Kidney (tissue), 14 donors: ENCODE data around the gene PWWP2B. TPM values are rescaled to one million over a fixed set of nuclear protein-coding genes. Genes with fewer than 3 reads are reported as not detected.
A peak's percentile ranks its signal among the peaks of the same experiment; 100 is the strongest.

Source experiments
- DNase-seq, 5 donors: peaks; one replicate each; pipeline ENCODE4 v3.0.0-alpha.2; 2013 to 2020
- FAIRE-seq: peaks from 2 replicates; lab custom pipeline; 2012; peaks lifted over from hg19 to GRCh38; lab: Jason Lieb, UNC
- H3K27ac ChIP-seq, 2 donors: one replicate each; pipeline ENCODE4 v1.7.0; 2013; ENCODE audit warnings: low read depth in 2 of 2, low read length in 2 of 2, inconsistent platforms in 1 of 2
- H3K27me3 ChIP-seq: one replicate; pipeline ENCODE4 v1.7.1; 2013; ENCODE audit warnings: low read length, inconsistent platforms; ENCODE audit not compliant: control insufficient read depth, insufficient read depth
- H3K36me3 ChIP-seq, 3 donors: one replicate each; pipeline versions ENCODE4 v1.7.0 to v1.7.1; 2013; ENCODE audit warnings: low read length in 3 of 3, control low read depth in 1 of 3, inconsistent platforms in 1 of 3; ENCODE audit not compliant: insufficient read depth in 3 of 3, control insufficient read depth in 2 of 3
- H3K4me1 ChIP-seq, 3 donors: one replicate each; pipeline versions ENCODE4 v1.7.0 to v1.7.1; 2013; ENCODE audit warnings: low read length in 3 of 3, inconsistent platforms in 1 of 3, low read depth in 1 of 3; ENCODE audit not compliant: control insufficient read depth in 2 of 3, insufficient read depth in 2 of 3
- H3K4me3 ChIP-seq, 3 donors: one replicate each; pipeline versions ENCODE4 v1.7.0 to v1.8.1; 2013; ENCODE audit warnings: low read length in 3 of 3, control low read depth in 1 of 3, inconsistent platforms in 1 of 3
- H3K9ac ChIP-seq, 3 donors: one replicate each; pipeline versions ENCODE4 v1.7.0 to v1.7.1; 2013; ENCODE audit warnings: low read length in 3 of 3, control low read depth in 1 of 3, inconsistent platforms in 1 of 3
- H3K9me3 ChIP-seq, 3 donors: one replicate each; pipeline versions ENCODE4 v1.7.0 to v1.7.1; 2013; ENCODE audit warnings: low read length in 3 of 3, control low read depth in 1 of 3, inconsistent platforms in 1 of 3; ENCODE audit not compliant: control insufficient read depth in 2 of 3, insufficient read depth in 1 of 3
- intact Hi-C: fragments of 100-400 bp; cut with DNase I; formaldehyde crosslinking; loops from one replicate; pipeline ENCODE4 v1.11.1; 2022
- polyA plus RNA-seq: library from polyadenylated mRNA; stranded (reverse); fragments of 350-450 nt; fragmentation: Illumina TruSeq; extraction: RNeasy Lipid Tissue Mini Kit (QIAGEN cat#74804); gene quantifications from one replicate; pipeline ENCODE4 v1.2.3, GENCODE V29; 2014; ENCODE audit warnings: low read depth, low replicate concordance; ENCODE audit not compliant: insufficient read depth
- total RNA-seq: library from RNA; stranded (reverse); fragmentation: NEBNext Ultra II Directional; extraction: Animal tissue kit (Norgen Biotek cat#: 25700); gene quantifications from one replicate; pipeline ENCODE4 v1.2.1, GENCODE V29; 2021
- TF ChIP-seq, protein P1 (sequence below): IDR thresholded peaks from 3 replicates; pipeline ENCODE4 v1.5.1; 2012; ENCODE audit warnings: mild to moderate bottlenecking, moderate library complexity, borderline replicate concordance; ENCODE audit not compliant: insufficient read depth; ENCODE audit errors: extremely low read depth
- donor health status: control.
- donor health status: control.
- donor health status: control.
- donor health status: control.
- donor health status: control.
- donor health status: DM: yes; HTN: yes; CAD: no.
- donor health status: Normal renal cell carcinoma (clear cell type).

PWWP2B gene
- total and polyA plus RNA-seq, 2 donors from 2014 or later = 12.9 to 24.3 TPM

DNA sequence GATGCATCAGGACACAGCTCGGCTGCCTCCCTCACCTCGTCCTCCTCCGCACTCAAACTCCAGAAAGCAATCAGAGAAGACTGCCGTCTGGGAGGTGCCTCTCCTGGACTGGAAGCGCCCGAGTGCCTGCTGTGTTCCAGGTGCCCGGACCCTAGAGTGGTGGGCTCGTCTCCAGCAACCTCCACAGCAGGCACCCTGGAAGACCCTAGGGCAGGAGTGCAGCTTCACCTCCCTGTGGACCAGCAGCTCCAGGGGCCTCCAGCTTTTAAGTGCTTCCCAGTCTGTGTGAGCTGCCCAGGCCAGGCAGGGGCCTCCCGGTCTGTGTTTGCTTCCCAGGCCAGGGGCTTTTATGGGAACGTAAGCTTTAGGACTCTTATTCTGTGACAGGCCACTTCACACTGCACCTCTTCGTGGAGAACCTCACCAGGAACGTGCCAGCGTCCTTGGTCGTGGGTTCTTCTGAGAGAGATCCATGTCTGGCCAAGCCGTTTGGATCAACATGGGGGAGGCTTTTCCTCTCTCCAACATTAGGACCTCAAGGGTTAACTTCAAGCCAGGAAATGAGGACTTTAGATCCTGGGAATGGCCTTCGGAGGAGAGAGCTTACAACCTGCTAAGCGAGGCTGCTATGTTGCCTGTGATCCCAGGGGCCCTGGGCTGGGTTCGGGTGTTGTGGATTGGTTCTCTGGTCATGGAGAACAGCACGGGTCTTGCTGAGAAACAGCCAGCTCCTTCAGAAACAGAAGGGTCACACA is 5.9 kb upstream of the PWWP2B start:
- Histone ChIP-seq H3K9me3 (no peaks in the 10 kb centered on the region), H3K4me1 (peaks cover 0 to 14% (median 2%) of the 10 kb centered on the region in 3 donors), H3K4me3 (no peak overlapping the region), H3K27me3 (no peaks in the 10 kb centered on the region), H3K9ac (no peak overlapping the region), H3K27ac (no peak overlapping the region), H3K36me3 (no peaks in the 10 kb centered on the region)
- peak in 2 of 5 donors; percentile 48 to 59 for DNase-seq
- no peak for FAIRE-seq
- intact Hi-C loops = no loop called here
- TF ChIP-seq, protein P1, sequence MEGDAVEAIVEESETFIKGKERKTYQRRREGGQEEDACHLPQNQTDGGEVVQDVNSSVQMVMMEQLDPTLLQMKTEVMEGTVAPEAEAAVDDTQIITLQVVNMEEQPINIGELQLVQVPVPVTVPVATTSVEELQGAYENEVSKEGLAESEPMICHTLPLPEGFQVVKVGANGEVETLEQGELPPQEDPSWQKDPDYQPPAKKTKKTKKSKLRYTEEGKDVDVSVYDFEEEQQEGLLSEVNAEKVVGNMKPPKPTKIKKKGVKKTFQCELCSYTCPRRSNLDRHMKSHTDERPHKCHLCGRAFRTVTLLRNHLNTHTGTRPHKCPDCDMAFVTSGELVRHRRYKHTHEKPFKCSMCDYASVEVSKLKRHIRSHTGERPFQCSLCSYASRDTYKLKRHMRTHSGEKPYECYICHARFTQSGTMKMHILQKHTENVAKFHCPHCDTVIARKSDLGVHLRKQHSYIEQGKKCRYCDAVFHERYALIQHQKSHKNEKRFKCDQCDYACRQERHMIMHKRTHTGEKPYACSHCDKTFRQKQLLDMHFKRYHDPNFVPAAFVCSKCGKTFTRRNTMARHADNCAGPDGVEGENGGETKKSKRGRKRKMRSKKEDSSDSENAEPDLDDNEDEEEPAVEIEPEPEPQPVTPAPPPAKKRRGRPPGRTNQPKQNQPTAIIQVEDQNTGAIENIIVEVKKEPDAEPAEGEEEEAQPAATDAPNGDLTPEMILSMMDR = no peak

DNA sequence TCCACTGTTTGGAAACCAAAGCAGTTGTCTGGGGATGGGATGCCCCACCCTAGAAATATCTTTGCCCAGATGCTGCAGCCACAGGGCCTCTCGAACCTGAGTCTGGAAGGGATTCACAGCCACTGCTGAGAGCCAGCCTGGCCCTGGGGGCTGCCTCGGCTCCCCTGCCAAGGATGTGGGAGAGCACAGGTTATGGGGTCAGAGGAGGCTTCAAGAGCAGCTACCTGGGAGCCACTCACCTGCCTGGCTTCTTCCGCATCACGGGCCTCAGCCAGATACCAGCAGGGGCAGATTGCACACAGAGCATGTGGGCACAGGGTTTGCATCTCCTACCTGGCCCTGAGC is 5.4 kb upstream of the PWWP2B start:
- intact Hi-C loops = no loop called here
- Histone ChIP-seq H3K9ac (no peak overlapping the region), H3K4me3 (no peak overlapping the region), H3K9me3 (no peaks in the 10 kb centered on the region), H3K27me3 (no peaks in the 10 kb centered on the region), H3K4me1 (peaks cover 0 to 14% (median 2%) of the 10 kb centered on the region in 3 donors), H3K36me3 (no peaks in the 10 kb centered on the region), H3K27ac (no peak overlapping the region)
- TF ChIP-seq, protein P1 = no peak
- peak in 2 of 5 donors; percentile 43 to 65 for DNase-seq
- no peak for FAIRE-seq

DNA sequence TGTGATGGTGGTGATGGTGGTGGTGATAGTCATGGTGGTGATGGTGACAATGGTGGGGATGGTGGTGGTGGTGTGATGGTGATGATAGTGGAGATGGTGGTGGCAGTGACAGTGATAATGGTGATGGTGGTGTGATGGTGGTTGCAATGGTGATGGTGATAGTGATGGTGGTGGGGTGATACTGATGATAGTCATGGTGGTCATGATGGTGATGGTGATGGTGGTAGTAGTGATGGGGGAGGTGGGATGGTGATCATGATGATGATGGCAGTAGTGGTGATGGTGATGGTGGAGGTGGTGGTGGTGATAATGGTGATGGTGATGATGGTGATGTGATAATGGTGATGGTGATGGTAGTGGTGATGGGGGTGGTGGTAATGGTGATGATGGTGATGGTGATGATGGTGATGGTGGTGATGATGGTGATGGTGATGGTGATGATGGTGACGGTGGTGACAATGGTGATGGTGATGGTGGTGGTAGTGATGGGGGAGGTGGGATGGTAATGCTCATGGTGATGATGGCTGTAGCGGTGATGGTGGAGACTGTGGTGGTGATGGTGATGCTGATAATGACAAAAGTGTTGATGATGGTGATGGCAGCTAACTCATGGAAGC is 4.7 kb upstream of the PWWP2B start:
- intact Hi-C loops = no loop called here
- TF ChIP-seq, protein P1 = no peak
- Histone ChIP-seq H3K9me3 (no peaks in the 10 kb centered on the region), H3K9ac (no peak overlapping the region), H3K27me3 (no peaks in the 10 kb centered on the region), H3K4me3 (no peak overlapping the region), H3K27ac (no peak overlapping the region), H3K4me1 (peaks cover 0 to 14% (median 2%) of the 10 kb centered on the region in 3 donors), H3K36me3 (no peaks in the 10 kb centered on the region)
- DNase-seq = no peak
- no peak for FAIRE-seq
